A549 (cell line): ENCODE results near the gene NUDT5.

Source experiments
- CHD4 ChIP-seq: fragments of 200-600 bp; sonication (generic); IDR thresholded peaks from 2 replicates; pipeline ENCODE4 v1.6.1; 2016; ENCODE audit warnings: antibody characterized with exemption, mild to moderate bottlenecking, borderline replicate concordance
- POLR2A ChIP-seq: IDR thresholded peaks from 2 replicates; pipeline ENCODE4 v1.6.1; 2012; ENCODE audit warnings: mild to moderate bottlenecking, low read length
- SREBF2 ChIP-seq: fragments of 450-650 bp; IDR thresholded peaks from 2 replicates; pipeline ENCODE4 v1.6.1; 2014; ENCODE audit warnings: mild to moderate bottlenecking, moderate library complexity

GRCh38 chr10:12213621-12214020 is 17.9 kb upstream of the NUDT5 start:
- TF ChIP-seq SREBF2: no peak
- no peak for TF ChIP-seq CHD4
- no peak for TF ChIP-seq POLR2A
